ENCODE measurements around the gene PABPN1L.
A peak's percentile ranks its signal among the peaks of the same experiment; 100 is the strongest.

Gene PABPN1L

DNA sequence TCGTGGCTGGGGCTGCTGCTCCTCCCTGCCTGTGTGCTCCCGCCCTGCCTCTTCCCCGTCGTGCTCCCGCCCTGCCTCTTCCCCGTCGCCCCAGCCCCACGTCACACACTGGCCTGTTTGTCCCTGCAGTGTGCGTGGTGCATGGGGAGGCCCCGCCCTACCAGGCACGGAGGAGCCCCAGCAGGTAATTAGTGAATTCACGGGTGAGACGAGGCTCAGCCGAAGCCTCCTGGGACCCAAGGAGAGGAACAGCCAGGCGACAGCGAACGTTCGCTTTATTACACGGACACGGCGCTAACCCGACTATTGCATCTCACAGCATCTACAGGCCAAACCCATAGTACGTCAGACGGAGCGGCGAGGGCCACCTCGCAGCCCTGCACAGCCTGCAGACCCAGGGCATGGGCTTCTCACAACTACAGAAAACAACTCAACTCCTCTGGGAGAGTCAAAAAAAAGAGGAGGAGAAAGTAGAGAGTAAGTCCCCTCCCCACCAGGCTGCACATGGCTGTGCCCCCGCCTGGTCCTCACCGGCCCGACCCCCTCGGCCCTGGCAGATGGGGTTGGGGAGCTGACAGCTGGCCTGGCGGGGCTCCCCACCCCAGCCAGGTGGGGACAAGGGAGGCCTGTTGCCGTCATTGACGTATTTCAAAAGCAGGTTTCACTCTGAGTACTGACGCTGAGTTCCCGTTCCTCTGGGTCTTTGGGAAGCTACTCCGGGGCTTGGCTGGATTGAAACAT lies 4.3 kb upstream of the PABPN1L start:
- DNase-seq (ENCODE audit: low read depth in 2 of 2, low spot score in 1 of 2) = no peak

DNA sequence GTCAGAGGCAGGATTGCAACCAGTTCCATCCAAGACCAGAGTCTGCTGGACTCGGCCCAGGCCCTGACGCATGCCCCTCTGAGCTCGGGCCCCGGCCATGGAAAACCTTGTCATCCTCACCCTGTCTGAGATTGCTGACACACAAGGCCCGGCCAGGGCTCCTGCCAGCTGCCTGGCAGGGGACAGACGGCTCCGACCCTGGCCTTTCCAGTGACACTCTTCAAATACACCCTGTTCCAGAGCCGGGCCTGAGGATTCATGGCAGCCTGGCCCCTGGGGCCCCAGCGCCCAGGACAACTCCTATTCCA lies 3.2 kb upstream of the PABPN1L start:
- no peak for DNase-seq (ENCODE audit: low read depth in 2 of 2, low spot score in 1 of 2)

DNA sequence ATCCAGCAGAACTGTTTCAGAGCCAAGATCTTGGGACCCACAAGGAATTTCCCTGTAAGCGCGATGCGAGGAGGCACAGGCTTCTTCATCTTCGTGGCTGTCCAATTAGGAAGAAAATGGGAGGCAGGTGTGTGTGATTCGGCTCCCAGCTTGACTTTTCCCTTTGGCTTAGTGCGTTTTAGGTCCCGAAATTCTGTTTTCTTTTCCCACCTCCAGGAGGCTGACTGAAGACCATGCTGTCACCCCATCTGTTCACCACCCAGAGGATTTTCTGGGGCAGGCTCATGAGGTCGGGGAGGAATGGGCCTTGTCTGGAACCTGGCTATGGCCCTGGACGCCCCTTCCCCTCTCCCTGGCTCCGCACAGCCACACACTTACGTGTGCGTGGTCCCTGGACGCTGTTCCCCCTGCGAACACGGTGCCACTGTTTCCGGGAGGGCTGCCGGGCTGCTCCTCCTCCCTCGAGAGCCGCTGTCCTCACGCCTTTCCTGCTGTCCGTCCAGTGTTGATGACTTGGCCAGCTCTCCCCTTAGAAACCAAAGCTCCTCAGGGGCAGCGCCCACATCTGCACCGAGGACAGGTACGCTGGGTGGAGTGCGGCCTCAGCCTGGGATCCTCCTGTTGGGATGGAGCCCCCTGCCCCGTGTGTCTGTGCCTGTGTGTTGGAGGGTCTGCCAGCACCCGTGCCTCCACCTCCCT lies 2.7 kb upstream of the PABPN1L start:
- DNase-seq (ENCODE audit: low read depth in 2 of 2, low spot score in 1 of 2) = no peak

DNA sequence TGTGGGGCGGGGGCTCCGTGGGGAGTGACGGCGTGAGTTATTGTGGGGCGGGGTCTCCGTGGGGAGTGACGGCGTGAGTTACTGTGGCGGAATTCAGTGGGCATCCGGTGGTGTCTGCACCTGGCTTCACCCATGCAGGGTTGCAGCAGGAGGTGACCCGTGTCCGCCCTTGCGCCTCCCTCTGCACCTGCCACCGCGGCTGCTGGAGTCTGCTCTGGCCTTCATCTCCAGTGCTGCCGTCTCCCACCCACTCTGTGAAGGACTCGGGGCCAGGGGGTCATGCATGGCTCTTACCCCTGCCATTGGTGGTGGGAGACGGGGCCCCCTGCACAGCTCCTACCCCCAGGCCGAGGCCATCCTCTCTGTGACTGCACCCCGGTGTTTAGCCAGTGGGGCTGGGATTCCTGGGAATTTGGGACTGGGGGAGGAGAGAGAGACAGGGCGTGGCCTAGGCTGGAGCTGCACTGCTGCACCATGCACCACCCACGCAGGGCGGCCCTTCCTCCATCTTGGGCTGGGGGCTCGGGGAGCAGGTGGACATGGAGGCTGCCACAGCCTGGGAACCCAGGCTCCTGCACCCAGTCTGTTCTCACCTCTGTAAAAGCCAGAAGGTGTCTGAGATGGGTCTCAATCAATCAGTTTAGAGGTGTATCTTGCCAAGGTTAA lies 1.3 kb upstream of the PABPN1L start:
- no peak for DNase-seq (ENCODE audit: low read depth in 2 of 2, low spot score in 1 of 2)

DNA sequence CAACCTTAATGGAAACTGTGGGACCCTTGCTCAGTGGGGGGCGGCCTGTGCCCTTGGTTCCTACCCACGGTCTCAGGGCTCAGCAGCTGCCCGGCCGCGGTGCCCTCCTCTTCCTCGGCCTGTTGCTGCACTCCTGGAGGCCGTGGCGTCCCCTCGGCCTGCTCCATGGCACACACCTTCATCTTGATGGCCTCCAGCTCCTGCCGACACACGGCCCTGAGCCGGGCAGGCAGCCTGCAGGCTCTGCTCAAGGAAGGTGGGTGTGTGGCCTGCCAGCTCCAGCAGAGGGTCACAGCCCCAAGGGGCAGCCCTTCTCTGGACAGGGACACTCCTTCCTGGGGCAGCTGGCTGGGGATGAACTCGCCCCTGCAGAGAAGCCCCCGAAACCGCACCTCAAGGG lies 718 bp downstream of the PABPN1L start:
- no peak for DNase-seq (ENCODE audit: low read depth in 2 of 2, low spot score in 1 of 2)

DNA sequence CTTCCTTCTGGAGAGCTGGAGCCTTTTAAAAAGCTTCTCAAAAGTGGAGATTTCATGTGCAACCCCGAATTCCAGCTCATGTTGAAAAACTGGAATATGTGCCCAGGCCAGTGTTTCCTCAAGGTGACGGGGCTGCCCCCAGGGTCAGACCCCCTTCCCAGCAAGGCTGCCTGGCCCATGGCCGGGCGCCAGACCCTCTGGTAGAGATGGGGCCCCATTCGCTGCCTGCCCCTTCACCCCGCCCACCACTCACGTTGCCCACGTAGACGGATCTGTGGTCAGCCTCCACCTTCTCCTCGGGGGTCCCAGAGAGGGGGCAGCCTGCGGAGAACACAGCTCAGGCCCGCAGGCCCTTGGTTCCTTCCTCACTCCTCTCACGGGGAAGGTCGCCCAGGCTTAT lies 1.1 kb downstream of the PABPN1L start:
- no peak for DNase-seq (ENCODE audit: low read depth in 2 of 2, low spot score in 1 of 2)

DNA sequence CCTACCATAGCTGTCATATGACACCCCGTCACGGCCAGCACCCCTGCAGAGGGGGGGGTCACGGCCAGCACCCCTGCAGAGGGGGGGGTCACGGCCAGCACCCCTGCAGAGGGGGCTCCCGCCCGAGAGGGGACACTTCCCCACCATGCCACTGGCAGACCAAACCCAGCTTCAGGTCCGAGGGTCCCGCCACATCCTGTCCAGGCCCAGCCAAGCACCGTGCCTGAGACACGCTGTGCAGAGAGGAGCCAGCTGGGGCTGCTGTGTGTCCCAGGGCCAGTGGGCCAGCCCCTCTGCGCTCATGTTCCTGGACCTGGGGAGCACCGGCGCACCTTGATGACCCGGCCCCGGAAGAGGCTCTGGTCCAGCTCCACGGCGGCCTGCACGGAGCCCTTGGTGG lies 1.9 kb downstream of the PABPN1L start:
- no peak for DNase-seq (ENCODE audit: low read depth in 2 of 2, low spot score in 1 of 2)

DNA sequence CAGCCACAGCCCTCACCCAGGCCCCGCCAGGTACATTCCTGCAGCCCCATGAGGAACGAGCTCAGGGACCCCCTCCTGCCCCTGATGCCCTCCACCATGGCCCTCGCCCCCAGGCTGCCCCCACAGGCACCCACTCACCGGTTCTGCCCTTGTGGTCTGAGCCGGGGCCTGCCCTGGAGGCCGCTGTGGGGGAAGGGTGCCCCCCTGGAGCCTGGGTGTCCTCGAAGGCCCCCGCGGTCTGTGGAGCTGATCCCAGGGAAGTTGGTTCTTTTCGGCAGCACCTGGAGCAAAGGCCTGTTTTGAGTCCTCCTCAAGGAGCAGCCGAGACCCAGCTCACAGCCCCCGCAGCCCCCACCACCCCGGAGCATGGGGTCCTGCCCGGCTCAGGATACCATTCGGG lies 2.4 kb downstream of the PABPN1L start:
- no peak for DNase-seq (ENCODE audit: low read depth in 2 of 2, low spot score in 1 of 2)

DNA sequence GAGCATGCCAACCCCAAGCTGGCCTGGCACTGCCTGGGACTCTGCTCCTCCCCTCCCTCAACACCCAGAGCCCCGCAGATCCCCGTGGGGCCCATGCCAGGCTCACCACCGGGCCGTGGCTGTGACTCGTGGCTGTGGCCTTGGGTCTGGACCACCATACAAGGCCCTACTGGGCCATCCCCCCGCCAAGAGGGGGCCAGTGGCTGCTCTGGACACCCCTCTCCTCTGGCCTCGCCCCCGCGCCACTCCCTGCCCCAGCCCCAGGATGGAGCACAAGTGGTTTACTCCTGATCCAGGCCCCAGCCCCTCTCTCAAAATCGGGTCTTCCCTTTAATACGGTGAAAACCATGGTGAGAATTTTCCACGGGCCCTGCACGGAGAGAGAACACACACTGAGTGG lies 3.0 kb downstream of the PABPN1L start:
- DNase-seq (ENCODE audit: low read depth in 2 of 2, low spot score in 1 of 2) = no peak

DNA sequence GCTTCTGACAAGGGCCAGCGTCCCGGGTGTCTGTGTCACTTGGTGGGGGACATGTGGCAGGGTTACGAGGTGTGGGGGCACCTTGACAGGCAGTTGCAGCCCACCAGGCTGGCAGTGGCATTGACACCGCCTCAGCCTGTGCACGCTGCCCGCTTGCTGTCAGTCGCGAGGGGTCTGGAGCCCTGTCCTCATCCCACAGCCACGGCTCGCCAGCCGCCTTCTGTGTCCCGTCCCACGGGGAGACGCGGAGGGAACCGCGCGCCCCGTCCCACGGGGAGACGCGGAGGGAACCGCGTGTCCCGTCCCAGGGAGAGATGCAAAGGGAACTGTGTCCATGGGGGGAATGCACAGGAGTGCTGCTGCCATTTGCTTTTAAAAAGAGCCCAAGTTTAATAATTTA lies 3.5 kb downstream of the PABPN1L start:
- no peak for DNase-seq (ENCODE audit: low read depth in 2 of 2, low spot score in 1 of 2)

DNA sequence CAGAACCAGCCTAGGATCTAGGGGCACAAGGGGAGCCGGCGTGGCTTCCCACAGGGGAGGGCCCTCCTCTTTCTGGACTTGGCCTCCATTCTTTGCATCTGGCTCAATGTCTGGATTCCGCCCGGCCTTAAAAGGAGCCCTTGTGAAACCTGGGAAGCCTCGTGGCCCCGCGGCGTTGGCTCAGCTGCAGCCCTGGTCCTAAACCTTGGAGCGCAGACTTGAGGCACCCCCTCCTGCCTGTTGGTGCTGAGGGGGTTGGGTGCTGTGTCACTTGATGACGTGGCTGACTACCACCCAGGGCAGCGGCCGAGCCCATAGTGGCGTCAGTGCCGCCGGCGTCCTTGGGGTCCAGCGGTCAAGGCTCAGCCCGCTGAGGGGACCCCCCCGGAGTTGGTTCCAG lies 5.1 kb downstream of the PABPN1L start:
- DNase-seq (ENCODE audit: low read depth in 2 of 2, low spot score in 1 of 2) = no peak

DNA sequence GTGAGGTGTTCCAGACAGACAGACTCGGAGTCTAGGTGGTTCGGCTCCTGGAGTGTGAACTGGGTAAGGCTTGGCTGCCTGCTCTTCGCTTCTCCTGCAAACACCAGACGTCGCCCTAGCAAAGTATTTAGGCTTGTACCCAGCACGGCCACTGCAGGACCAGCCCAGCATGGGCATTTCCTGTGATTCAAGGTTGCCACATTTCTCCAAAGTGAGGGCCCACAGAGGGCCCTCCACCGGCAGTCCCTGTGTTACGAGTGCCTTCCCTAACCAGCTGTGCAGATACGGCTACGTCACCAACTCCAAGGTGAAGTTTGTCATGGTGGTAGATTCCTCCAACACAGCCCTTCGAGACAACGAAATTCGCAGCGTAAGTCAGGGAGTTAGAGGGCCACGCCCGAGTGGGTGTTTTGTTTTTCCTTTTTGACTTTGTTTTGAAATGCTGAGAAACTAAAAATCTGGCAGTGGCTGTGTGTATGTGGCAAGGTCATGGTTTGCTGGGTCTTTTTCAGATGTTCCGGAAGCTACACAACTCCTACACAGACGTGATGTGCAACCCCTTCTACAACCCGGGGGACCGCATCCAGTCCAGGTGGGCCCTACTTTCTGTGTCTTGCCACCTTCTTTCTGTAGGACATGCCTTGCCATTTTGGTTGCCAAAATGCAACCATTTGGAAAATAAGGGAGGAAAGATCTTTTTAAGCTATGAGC lies 6.9 kb downstream of the PABPN1L start:
- no peak for DNase-seq (ENCODE audit: low read depth in 2 of 2, low spot score in 1 of 2)

DNA sequence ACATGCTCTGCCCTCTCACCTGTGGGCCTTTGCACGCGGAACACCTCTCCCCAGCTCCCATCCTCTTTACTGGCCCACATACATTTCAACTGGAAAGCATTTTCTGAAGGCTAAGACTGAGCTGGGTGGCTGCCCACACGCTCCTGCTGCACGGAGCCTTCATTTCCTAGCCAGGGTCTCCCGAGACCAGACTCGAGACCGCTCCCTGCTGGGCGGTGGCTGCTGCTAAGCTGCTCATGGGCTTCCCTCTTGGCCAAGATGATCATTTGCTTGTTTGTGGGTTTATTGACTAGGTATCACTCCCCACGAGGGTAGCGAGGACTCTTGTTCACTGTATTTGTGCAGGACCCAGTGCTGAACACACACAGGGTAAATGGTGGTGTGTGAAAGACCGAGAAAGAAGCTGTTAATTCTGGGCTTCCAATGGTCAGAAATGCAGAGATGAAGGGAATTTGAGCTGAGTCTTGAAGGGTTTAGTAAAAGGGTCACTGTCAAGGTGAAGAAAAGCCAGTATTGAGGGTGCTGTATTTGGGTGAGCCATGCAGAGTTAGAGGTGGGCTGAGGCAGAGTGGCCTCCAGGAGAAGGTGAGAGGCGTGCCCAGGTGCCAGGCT lies 8.6 kb downstream of the PABPN1L start:
- peak; percentile 38 to 47 for DNase-seq (ENCODE audit: low read depth in 2 of 2, low spot score in 1 of 2)

DNA sequence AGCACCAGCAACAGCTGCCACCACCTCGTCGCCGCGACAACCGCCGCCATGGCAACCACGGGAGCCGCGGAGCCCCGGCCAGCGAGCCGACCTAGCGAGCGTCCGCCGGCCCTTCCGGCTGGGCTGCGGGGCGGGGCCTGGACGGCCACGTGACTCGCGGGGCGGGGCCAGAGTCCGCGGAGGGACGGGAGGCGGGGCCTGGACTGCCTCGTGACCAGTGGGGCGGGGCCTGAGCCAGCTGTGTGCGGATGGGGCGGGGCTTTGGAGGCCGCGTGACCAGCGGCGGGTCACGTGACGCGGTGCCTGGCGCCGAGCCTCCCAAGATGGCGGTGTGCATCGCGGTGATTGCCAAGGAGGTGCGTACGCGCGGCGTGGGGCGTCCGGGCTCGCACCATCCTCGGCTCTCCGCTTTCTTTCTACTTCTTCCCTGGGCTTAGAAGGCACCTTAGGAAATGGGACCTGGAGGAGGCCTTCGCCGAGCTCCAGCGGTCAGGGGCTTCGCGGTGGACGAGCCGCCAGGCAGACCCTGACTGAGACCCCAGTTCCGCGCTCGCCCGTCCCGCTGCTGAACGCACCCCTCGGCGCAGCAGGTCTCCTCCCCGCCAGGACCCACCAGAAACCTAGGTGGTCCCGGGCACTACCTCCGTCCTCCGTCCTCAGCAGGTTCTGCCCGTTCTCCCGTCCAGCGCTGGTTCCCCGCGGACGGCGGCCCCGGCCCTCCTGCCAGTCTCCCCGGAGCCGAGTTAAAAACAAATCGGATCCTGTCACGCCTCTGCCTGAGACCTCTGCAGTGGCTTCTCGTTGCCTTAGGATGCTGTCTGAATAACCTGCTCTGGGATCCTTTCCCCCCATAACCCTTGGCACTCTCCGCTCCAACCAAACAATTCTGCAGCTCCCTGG lies 9.4 kb downstream of the PABPN1L start, which contains the start of the genes GALNS and TRAPPC2L:
Gene GALNS, minus strand, starts transcription at position 120 of the 900 bp plus-strand sequence. Its CDS starts 70 bp downstream, at position 50.
Gene TRAPPC2L, plus strand, starts transcription at position 300 of the 900 bp plus-strand sequence. Its CDS starts 24 bp downstream, at position 324.
- peak; percentile 98 to 99 for DNase-seq (ENCODE audit: low read depth in 2 of 2, low spot score in 1 of 2)

DNA sequence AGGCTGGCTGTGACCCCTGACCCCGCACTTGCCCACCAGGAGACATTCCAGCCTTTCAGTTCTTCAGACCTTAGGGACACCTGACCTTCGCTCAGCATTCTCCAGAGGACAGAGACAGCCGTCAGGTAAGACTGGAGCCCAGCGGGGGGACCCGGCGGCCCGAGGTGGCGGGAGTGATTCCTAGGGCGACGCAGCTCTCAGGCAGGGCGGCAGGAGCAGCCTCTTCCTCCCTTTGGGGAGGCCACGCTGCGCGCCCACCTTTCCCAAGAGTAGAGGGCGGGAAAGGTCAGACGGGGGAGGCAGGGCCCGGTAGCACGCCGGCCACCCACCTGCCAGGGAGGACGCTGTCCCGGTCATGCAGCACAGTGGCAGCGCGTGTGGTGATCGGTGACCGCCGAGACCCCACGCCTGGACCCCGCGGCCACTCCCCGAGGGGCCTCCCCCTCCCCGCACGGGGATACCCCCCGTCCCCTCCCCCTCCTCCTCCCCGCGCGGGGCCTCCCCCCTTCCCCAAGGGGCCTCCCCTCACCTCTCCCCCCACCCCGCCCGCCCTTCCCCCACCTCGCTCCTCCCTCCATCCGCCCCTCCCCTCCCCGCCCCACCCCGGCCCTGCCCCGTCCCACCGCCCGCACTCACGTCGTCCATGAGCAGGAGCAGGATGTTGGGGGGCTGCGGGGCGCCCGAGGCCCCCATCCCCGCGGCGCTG lies 10.2 kb downstream of the PABPN1L start:
- no peak for DNase-seq (ENCODE audit: low read depth in 2 of 2, low spot score in 1 of 2)

DNA sequence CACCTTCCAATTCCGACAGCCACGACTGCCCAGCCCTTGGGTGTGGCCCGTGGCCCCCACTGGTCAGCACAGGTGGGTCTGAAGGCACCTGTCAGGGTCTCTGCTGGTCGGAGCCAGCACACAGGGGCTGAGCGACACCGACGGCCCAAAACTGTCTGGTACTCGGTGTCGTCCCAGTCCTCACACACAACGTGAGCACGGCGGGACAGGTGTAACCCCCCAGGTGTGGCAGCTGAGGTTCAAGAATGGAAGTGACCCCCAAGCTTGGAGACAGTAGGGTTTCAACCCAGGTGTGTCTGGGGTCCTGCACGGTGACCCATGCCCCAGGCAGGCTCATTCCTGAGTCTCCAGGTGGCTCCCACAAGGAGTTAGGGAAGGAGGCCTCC lies 10.7 kb downstream of the PABPN1L start:
- DNase-seq (ENCODE audit: low read depth in 2 of 2, low spot score in 1 of 2) = no peak

DNA sequence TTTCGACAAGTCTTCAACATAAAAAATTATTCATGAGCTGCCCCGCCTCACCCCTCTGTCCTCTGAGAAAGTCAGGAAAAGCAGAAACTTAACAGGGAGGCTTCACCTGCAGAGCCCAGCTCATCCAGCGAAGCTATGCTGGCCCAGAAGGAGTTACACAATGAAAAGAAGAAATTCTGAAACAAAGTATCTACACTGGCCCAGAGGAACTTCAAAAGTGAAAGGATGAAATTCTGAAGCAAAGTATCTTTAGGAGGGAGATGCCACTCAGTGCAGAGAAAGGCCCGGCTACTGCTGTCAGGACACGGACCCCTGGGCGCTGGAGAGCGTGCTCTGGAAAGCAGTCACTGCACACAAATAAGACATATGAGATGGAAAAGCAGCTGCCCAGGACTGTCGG lies 11.3 kb downstream of the PABPN1L start:
- DNase-seq (ENCODE audit: low read depth in 2 of 2, low spot score in 1 of 2) = no peak

DNA sequence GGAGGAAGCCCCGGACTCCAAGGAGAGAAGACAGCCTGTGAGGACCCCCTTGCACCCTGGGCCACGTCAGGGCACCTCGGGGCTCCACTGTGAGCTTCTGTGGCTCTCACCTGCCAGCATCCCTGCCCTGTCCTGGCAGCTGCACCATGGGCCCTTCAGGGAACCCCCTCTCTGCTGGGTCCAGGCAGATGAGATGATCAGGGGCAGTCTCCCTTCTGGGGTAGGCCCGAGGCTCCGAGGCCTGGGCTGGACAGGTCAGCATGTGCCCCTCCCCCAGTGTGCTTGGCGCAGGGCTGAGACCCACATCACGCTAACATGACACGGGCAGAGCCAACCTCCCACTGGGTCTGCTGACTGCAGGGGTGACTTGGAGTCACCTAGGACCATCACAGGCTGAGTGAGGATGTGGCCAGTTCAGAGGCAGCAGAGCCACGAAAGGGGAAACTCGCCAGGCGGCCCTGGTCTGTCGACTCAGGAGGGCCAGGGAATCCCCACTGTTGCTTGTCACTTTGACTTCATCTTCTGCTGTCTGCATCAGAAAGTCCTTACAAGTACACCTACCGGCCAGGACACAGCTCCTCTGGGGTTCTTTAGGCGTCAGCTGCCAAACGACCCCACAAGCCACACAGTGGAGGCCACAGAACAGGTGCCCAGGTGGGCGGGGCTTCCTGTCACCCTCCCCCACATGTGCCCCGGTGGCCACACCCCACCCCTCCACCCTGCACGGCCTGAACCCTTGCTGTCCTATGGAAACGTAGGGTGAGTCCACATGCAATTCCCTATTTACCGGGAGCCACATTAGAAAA lies 12.0 kb downstream of the PABPN1L start:
- DNase-seq (ENCODE audit: low read depth in 2 of 2, low spot score in 1 of 2) = no peak

All from stimulated activated CD8-positive, alpha-beta memory T cell treated with anti-CD3 and anti-CD28 coated beads, Interleukin-4, amount 100 ng/mL, for 1 hour (primary cell).